DND-41 (cell line): ENCODE measurements around the gene VWA8.

Experiments used
- ATAC-seq: fragments of 200-7000 bp; cut with Tn5 transposase; 3 replicates; pipeline ENCODE4 v1.9.1; 2021; ENCODE audit warnings: low read depth; ENCODE audit not compliant: insufficient read depth
- DNase-seq: peaks from one replicate; pipeline ENCODE4 v3.0.0-alpha.2; 2020
- H2AFZ ChIP-seq: 2 replicates; pipeline ENCODE4 v1.6.0; 2012; ENCODE audit warnings: low read depth, low read length
- H3K27ac ChIP-seq: 2 replicates; pipeline ENCODE4 v1.5.1; 2012; ENCODE audit warnings: low read length, inconsistent platforms
- H3K27me3 ChIP-seq: fragments of 200-600 bp; sonication (generic); 2 replicates; pipeline ENCODE4 v1.6.0; 2012; ENCODE audit warnings: low read length, mild to moderate bottlenecking, inconsistent platforms; ENCODE audit not compliant: insufficient read depth, poor library complexity
- H3K36me3 ChIP-seq: 2 replicates; pipeline ENCODE4 v1.5.1; 2012; ENCODE audit warnings: low read length, inconsistent platforms; ENCODE audit not compliant: insufficient read depth
- H3K4me1 ChIP-seq: 2 replicates; pipeline ENCODE4 v1.5.1; 2012; ENCODE audit warnings: mild to moderate bottlenecking, low read length; ENCODE audit not compliant: insufficient read depth
- H3K4me2 ChIP-seq: 2 replicates; pipeline ENCODE4 v1.6.0; 2012; ENCODE audit warnings: mild to moderate bottlenecking, moderate library complexity, low read length, inconsistent platforms; ENCODE audit not compliant: insufficient read depth
- H3K4me3 ChIP-seq, 2 experiments: fragments of 200-600 bp in 1 of 2; shearing (Covaris generic) in 1 of 2; 2 replicates each; pipeline ENCODE4 v1.5.1; 2012 to 2016; ENCODE audit warnings: inconsistent platforms in 2 of 2, low read length in 2 of 2, mild to moderate bottlenecking in 2 of 2, low read depth in 1 of 2, moderate library complexity in 1 of 2
- H3K79me2 ChIP-seq: 2 replicates; pipeline ENCODE4 v1.6.0; 2012; ENCODE audit warnings: low read length, inconsistent platforms; ENCODE audit not compliant: insufficient read depth
- H3K9ac ChIP-seq: 2 replicates; pipeline ENCODE4 v1.6.0; 2012; ENCODE audit warnings: low read depth, mild to moderate bottlenecking, inconsistent platforms, low read length, moderate library complexity
- H3K9me3 ChIP-seq: 2 replicates; pipeline ENCODE4 v1.5.1; 2012; ENCODE audit warnings: low read length, moderate library complexity, mild to moderate bottlenecking, inconsistent platforms; ENCODE audit not compliant: insufficient read depth, severe bottlenecking
- H4K20me1 ChIP-seq: 2 replicates; pipeline ENCODE4 v1.6.0; 2012; ENCODE audit warnings: low read length; ENCODE audit not compliant: insufficient read depth
- EZH2 ChIP-seq: IDR thresholded peaks from 3 replicates; pipeline ENCODE4 v1.6.1; 2012; ENCODE audit warnings: borderline replicate concordance, low read depth, mild to moderate bottlenecking, moderate library complexity, low read length, inconsistent platforms; ENCODE audit not compliant: severe bottlenecking
- TF ChIP-seq, protein P1 (sequence below): IDR thresholded peaks from 2 replicates; pipeline ENCODE4 v1.5.1; 2012; ENCODE audit warnings: borderline replicate concordance, low read length, moderate library complexity, mild to moderate bottlenecking; ENCODE audit not compliant: poor library complexity, severe bottlenecking; ENCODE audit errors: extremely low read depth

VWA8 gene

DNA sequence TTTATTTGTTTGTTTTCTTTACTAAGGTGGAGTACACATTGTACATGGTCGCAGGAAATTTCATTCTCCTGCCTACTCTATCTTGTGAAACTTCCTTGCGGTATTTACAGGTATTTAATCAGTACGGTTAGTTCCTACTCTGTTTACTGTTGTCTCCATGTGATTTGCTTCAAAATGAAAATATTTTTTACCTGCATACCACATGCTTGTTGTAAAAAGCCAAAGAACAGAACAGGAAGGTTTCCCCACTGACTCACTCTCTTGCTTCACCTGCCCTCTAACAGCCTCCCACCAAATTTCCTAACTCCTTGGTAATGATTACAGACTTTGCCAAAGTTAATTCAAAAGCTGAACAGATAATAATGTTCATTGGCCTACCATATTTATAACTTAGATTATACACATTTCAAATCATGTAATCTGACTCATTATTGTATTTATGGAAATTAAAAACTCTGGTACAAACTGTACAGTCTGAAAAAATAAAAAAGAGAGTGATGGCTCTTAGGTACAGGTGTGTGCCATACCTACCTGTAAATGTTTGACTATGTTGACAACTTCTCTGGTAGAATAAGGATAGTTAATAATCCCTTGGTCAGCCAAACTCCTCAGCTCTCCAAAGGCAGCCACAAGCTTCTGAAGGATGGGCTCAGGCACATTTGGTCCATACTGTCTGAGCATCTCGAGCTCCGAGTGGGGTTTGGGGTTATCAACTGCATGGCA is 239.9 kb downstream of the VWA8 start:
- Histone ChIP-seq H3K4me1 (no peaks in the 10 kb centered on the region), H2AFZ (no peak overlapping the region), H3K4me2 (no peak overlapping the region), H4K20me1 (no peaks in the 10 kb centered on the region), H3K36me3 (peaks cover 25% of the 10 kb centered on the region; the same call in 1 of the 2 replicates), H3K27ac (no peak overlapping the region), H3K9me3 (no peaks in the 10 kb centered on the region), H3K27me3 (no peaks in the 10 kb centered on the region), H3K79me2 (no peaks in the 10 kb centered on the region), H3K9ac (no peak overlapping the region), H3K4me3 (no peak overlapping the region)
- ATAC-seq (no peak), DNase-seq (no peak)
- TF ChIP-seq EZH2: no peak
- TF ChIP-seq, protein P1, sequence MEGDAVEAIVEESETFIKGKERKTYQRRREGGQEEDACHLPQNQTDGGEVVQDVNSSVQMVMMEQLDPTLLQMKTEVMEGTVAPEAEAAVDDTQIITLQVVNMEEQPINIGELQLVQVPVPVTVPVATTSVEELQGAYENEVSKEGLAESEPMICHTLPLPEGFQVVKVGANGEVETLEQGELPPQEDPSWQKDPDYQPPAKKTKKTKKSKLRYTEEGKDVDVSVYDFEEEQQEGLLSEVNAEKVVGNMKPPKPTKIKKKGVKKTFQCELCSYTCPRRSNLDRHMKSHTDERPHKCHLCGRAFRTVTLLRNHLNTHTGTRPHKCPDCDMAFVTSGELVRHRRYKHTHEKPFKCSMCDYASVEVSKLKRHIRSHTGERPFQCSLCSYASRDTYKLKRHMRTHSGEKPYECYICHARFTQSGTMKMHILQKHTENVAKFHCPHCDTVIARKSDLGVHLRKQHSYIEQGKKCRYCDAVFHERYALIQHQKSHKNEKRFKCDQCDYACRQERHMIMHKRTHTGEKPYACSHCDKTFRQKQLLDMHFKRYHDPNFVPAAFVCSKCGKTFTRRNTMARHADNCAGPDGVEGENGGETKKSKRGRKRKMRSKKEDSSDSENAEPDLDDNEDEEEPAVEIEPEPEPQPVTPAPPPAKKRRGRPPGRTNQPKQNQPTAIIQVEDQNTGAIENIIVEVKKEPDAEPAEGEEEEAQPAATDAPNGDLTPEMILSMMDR: no peak

DNA sequence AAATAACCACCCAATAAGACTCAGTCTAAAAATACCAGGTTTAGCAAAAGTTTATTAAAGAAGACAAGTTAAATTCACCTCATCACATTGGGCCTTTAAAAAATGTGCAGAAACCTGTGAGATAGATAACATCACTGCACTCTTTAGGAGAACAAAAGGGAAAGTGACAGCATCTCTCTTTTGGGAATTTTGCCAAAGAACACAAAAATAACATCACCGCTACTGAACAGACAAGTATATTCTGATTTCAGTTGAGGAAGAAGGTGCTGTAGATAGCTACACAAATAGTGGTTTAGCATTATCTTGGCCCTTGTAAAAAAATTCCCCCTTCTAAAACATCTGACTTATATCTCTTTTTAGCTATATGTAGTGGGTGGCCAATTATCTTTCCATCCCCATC is 244.7 kb downstream of the VWA8 start:
- TF ChIP-seq, protein P1: no peak
- no peak for TF ChIP-seq EZH2
- DNase-seq (no peak), ATAC-seq (no peak)
- Histone ChIP-seq H3K36me3 (peaks cover 21% of the 10 kb centered on the region; the same call in 1 of the 2 replicates), H3K4me2 (no peak overlapping the region), H3K4me1 (no peaks in the 10 kb centered on the region), H3K9ac (no peak overlapping the region), H3K9me3 (no peaks in the 10 kb centered on the region), H3K79me2 (no peaks in the 10 kb centered on the region), H3K27me3 (no peaks in the 10 kb centered on the region), H2AFZ (no peak overlapping the region), H3K27ac (no peak overlapping the region), H3K4me3 (no peak overlapping the region), H4K20me1 (no peaks in the 10 kb centered on the region)

DNA sequence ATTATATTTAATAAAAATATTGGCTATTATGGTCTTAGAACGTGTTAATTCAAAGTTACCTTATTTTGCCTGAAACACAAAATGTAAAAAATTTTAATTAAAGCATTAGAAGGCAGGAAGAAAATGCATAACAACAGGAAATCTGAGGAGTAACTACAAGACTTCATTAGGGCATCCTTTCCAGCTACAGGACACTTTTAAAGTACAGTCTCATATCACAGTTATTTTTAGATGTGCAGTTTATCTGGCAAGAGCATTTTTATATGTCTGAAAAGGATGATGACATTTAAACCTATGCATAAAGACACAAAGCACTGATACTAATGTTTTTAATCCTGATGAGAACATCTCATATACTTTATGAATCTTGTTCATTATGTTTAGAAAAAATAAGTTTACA is 247.5 kb downstream of the VWA8 start:
- Histone ChIP-seq H3K4me3 (no peak overlapping the region), H3K9me3 (no peaks in the 10 kb centered on the region), H2AFZ (no peak overlapping the region), H3K9ac (no peak overlapping the region), H3K79me2 (no peaks in the 10 kb centered on the region), H4K20me1 (no peaks in the 10 kb centered on the region), H3K4me2 (no peak overlapping the region), H3K27ac (no peak overlapping the region), H3K36me3 (peaks cover 3% of the 10 kb centered on the region; the same call in 1 of the 2 replicates), H3K4me1 (no peaks in the 10 kb centered on the region), H3K27me3 (no peaks in the 10 kb centered on the region)
- ATAC-seq (no peak), DNase-seq (no peak)
- TF ChIP-seq EZH2: no peak
- TF ChIP-seq, protein P1: no peak
